CD4-positive, alpha-beta T cell treated with Interleukin-6 at 100 ng/mL for 8 hours (primary cell): ENCODE measurements around the gene NRG2.

Experiments
- DNase-seq: peaks from one replicate; pipeline ENCODE4 v3.0.0-alpha.2; 2020; ENCODE audit warnings: mixed read lengths, low spot score

Gene NRG2

GRCh38 chr5:140007311-140007710, 35.8 kb downstream of the NRG2 start:
- DNase-seq: no peak

DNA sequence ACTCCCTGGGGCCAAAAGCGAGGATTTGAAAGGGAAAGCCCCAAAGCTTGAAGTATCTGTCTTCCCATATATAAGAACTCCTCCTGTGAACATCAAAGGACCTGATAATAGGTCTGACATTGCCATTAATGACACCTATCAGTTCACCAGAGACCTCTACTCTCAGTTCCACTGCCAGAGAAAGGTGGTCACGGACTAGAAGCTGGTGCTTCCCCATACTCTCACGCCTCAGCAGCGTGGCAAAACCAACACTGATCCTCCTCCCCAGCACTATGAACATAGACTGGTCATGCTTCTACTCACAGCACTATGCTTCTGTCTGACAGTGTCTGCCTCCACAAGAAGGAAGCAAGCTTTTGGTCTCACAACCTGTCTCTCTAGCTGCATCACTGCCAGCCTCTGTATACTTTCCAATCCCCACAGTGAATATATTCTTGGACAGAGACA, 37.9 kb downstream of the NRG2 start:
- DNase-seq: no peak

GRCh38 chr5:140004174-140004573, 38.9 kb downstream of the NRG2 start:
- DNase-seq: no peak

DNA sequence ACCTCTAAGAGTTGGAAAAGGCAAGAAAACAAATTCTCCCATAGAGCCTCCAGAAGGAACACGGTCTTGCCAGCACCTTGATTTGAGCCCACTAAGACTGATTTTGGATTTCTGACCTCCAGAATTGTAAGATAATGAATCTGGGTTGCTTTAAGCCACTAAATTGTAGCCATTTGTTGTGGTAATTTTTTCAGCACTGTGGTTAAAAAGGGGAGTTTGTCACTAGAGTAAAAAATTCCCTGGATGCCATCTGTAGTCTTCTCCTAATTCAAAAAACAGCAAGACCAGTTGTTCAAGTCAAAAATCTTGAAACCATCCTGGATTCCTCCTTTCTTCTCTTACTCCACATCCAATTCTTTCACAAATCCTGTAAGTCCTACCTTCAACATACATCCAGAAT, 39.6 kb downstream of the NRG2 start:
- no peak for DNase-seq

DNA sequence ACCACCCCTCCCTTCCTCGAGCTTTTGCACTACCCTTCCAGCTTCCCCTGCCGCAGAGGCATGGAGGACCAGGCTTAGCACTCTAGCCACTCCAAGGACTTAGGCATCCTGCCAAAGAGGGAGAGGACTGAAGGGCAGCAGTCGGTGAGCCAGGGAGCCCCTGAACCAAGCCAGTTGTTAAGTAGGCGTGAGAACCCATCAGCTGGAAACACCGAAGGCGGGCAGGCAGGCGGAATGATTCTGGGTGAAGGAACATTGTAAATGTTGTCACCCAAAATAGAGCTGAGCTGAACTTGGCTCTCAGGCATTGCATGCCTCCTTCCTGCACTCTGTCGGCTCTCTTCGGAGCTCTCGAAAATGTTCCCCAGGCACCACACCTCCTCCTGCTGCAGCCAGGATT, 42.8 kb downstream of the NRG2 start:
- no peak for DNase-seq

GRCh38 chr5:139998837-139999236, 44.3 kb downstream of the NRG2 start:
- no peak for DNase-seq

- DNase-seq: no peak
Observed at GRCh38 chr5:139997276-139997675, 45.8 kb downstream of the NRG2 start.

DNA sequence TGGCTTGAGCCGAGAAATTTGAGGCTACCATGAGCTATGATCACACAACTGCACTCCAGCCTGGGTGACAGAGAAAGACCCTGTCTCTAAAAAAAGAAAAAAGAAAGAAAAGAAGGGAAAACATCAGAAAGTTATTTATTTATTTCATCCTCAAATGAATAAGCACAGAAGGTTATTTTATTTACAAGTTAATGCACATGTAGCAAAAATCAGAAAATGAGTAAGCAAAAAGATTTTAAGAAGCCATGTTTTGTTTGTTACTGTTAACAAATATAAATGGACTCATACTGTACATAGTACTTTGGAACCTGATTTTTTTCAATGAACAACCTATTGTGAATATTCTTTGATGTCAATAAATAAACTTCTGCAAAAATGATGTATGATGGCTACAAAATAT, 47.2 kb downstream of the NRG2 start:
- DNase-seq: no peak

- no peak for DNase-seq
Observed at GRCh38 chr5:139994234-139994633, 48.9 kb downstream of the NRG2 start.

DNA sequence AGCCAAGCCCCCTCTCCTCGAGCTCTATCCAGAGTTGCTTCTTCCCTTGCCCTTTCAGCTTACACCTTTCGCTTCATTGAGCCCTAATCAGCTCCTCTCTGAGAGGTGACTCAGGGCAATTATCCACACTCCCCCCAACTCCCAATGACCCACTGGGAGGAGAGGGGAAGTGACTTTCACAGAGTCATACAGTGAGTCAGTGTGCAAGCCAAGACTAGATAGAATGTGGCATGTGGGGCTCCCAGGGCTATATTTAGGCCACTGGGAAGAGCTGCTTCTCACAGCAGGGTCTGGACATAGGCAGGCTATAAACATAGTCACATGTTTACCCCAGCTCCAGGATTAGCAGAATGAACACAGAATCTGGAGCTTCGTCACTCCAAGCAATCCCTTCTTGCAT, 57.4 kb downstream of the NRG2 start:
- DNase-seq: no peak

- no peak for DNase-seq
Observed at GRCh38 chr5:139985290-139985689, 57.8 kb downstream of the NRG2 start.

DNA sequence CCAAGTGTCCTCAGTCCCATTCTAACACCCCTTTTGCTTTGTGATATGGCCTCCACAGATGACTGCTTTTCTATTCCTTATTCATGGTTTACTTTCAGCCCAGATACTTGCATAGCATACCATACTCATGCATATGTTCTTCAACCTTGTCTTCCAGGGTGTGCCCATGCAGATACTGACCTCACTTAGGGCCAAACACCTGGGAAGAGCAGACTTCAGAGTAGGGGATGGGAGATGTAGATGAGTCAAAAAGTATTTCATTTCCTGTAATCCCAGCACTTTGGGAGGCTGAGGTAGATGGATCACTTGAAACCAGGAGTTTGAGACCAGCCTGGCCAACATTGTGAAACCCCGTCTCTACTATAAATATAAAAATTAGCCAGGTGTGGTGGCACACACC, 58.3 kb downstream of the NRG2 start:
- no peak for DNase-seq

GRCh38 chr5:139982975-139983240, 60.2 kb downstream of the NRG2 start:
- DNase-seq: no peak

DNA sequence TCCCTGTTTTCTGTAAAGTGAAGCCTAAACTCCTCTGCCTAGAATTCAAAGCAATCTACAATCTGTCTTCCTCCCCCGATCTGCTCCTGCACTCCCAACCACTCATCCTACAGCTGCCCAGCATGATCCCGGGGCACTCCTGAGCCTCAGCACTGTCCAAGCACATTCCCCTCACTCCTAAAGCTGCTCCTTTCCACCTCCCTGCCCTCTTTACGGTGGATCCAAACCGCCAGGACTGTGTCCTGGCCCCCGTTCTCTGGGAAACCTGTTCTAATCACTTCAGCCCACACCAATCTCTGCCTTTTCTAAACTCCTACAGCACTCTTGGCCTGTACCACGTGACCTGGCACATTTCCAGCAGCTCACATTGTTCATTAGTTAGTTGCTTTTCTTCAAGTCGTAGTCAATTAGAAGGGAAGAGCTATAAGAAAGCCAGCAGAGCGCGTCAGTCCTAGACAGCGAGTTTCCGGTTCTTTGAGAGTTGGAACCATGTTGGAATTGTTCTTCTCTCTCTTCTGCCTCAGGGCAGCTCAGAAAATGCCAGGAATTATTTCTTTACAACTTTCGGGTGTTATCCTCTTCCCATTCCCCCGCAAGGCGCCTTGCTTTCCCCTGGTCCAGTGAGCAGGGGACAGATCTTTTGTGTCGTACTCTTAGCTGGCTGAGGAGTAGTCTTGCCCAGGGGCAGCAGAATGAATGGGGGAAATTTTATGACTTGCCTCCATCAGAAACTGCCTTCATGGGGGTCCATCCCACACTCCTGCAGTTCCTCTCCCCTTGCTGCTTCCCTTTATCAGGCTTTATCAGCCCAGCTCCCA, 60.7 kb downstream of the NRG2 start:
- DNase-seq: no peak

- DNase-seq: no peak
Observed at GRCh38 chr5:139980765-139981164, 62.3 kb downstream of the NRG2 start.

GRCh38 chr5:139979943-139980342, 63.2 kb downstream of the NRG2 start:
- no peak for DNase-seq

DNA sequence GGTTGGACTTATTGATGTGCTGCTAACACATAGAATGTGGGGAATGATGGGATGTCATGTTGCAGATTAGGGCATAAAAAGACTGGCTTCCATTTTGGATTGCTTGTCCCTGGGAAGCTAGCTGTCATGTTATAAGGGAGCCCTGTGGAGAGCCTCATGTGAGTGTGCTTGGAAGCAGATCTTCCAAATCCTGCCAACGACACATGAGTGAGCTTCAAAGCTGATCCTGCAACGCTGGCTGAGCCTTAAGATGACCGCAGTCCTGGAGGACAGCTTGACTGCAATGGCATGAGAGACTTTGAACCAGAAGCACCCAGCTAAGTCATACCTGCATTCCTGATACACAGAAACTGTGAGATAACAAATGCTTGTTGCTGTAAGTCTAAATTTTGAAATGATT, 63.6 kb downstream of the NRG2 start:
- DNase-seq: no peak

DNA sequence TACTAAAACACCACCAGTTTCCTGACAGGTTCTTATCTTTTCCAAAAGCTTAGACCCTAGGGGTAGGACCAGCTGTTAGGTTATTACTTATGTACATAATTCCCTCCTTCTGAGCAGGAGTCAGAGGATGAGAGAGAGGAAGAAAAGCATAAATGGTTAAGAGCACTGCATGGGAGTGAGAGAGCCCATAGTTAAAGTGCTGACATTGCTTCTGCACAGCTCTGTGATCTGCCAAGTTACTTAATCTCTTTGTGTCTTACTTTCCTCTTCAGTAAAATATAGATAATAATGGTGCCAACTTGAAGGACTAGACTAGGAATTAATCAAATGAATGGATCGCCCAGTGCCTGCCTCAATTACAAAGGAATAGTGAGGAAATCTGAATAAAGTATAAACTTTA, 66.4 kb downstream of the NRG2 start:
- no peak for DNase-seq

GRCh38 chr5:139975942-139976341, 67.2 kb downstream of the NRG2 start:
- DNase-seq: no peak

GRCh38 chr5:139975306-139975705, 67.8 kb downstream of the NRG2 start:
- no peak for DNase-seq

- DNase-seq: no peak
Observed at GRCh38 chr5:139974661-139975060, 68.4 kb downstream of the NRG2 start.

- DNase-seq: no peak
Observed at GRCh38 chr5:139971202-139971725, 71.8 kb downstream of the NRG2 start.

DNA sequence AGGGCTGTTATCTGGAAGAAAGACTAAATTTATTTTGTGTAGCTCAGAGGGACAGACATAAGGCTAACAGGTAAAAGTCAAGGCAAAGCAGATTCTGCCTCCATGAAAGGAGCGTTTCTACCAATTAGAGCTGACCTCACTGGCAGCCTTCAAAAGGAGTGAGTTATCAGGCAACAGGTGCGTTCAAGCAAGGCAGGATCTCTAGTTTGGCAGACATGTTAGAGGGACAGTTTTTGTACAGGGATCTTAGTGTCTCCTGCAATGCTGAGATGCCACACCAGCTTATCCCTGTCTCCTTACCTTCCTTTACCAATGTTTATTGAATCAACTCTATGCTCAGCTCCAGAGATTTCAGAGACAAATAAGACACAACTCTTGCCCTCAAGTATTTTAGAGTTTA, 73.8 kb downstream of the NRG2 start:
- no peak for DNase-seq

GRCh38 chr5:139968547-139969261, 74.4 kb downstream of the NRG2 start:
- DNase-seq: peak; percentile 80
